Gastrocnemius medialis (tissue), 4 donors: ENCODE results near the gene FGF19.

Experiments
- CTCF ChIP-seq, 5 experiments: fragments of 450-650 bp in 3 of 5; fragments of 200-600 bp in 2 of 5; sonication (generic) in 2 of 5; IDR thresholded peaks in 4 of 5; conservative IDR thresholded peaks in 1 of 5; 1 replicate in 4 of 5; 2 replicates in 1 of 5; pipeline ENCODE4 v1.5.1; 2016 to 2019; ENCODE audit warnings: antibody characterized with exemption in 5 of 5, mild to moderate bottlenecking in 3 of 5, moderate library complexity in 3 of 5
- POLR2A ChIP-seq, 2 donors: fragments of 450-650 bp; IDR thresholded peaks; one replicate each; pipeline ENCODE4 v1.6.1; 2017; ENCODE audit warnings: antibody characterized with exemption in 2 of 2, mild to moderate bottlenecking in 2 of 2, moderate library complexity in 2 of 2

GRCh38 chr11:69730500-69730899 lies 26.7 kb upstream of the FGF19 start:
- TF ChIP-seq CTCF (IDR thresholded peaks at IDR 0.05 in 4 of 5, conservative IDR thresholded peaks at IDR 0.05 in 1 of 5) (no peak), POLR2A (IDR thresholded peaks at IDR 0.05) (no peak)
